Activated CD8-positive, alpha-beta memory T cell treated with anti-CD3 and anti-CD28 coated beads, Interleukin-2, amount 50 U/mL, for 1 hour (primary cell): Measurements from ENCODE around the gene DNPEP.
A peak's percentile ranks its signal among the peaks of the same experiment; 100 is the strongest.

Source experiments
- DNase-seq: peaks from one replicate; pipeline ENCODE4 v3.0.0-alpha.2; 2020; ENCODE audit errors: extremely low read depth

Gene DNPEP

GRCh38 chr2:219362072-219362471 lies 25.6 kb downstream of the DNPEP start:
- no peak for DNase-seq

DNA sequence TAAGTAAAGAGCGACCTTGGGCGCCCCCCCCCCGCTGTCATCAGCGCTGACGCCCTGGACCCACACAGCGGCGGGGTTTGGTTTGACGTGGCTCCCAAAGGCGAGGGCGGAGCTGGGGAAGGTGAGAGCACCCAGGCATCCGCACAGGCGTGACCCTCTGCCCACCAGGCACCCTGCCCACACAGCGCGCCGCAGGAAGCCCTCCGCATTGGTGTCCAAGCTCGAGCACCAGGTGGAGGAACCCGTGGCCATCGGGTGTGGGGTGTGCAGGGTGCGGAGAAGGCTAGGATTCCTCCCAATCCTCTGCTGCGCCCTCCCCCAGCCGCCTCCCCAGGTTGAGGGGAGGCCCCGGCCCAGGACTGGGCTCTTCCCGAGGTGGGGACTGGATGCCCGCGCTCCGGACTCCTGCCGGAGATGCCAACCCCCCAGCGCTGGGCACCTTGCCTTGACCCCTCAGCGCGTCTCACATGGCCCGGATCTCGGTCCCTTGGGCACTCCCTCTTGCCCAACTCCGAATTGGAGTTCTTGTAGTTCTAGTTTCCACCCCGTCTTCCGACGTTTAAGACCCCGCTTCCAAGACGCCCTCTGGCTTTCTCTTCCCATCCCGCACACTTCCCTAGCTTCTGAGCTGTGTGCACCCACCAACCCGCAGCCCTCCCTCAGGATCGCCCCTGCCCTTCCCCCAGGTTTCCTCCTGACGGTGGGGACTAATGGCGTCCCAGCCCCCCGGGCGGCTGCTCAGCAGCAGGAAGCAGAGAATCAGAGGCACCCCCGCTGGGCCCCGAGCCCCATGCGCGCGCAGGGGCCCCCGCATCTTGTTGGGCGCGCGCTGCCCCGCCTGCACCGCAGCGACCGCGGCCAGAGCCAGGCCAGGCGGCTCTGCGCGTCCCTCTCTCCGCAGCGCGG lies 29.3 kb downstream of the DNPEP start:
- no peak for DNase-seq

GRCh38 chr2:219356834-219357233 lies 30.9 kb downstream of the DNPEP start:
- no peak for DNase-seq

- DNase-seq, result no peak
Observed at GRCh38 chr2:219354582-219354981, 33.1 kb downstream of the DNPEP start.

DNA sequence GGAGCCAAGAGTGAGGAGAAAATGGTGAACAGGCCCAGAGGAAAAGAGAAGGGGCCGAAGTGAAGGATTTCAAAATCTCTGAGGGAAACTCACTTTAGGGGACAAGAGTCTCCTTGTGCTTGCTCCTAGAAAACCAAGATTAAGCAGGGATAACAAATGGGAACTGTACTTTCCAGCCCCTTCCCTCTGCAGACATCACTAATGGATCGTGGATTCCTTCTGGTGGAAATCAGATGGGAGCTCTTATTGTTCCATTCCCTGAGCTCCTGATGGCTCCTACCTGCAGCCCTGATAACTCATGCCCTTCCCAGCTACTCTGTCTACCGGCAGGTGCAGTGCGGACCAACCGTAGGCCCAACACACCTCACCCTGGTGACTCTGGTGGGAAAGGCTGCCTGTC lies 34.6 kb downstream of the DNPEP start:
- no peak for DNase-seq

GRCh38 chr2:219352448-219353023 lies 35.2 kb downstream of the DNPEP start:
- peak; percentile 3 for DNase-seq

GRCh38 chr2:219350710-219351221 lies 36.9 kb downstream of the DNPEP start:
- no peak for DNase-seq

- no peak for DNase-seq
Observed at GRCh38 chr2:219350215-219350614, 37.5 kb downstream of the DNPEP start.

GRCh38 chr2:219344751-219345430 lies 42.8 kb downstream of the DNPEP start:
- DNase-seq, result no peak

GRCh38 chr2:219335373-219335786 lies 52.3 kb downstream of the DNPEP start:
- DNase-seq, result no peak

DNA sequence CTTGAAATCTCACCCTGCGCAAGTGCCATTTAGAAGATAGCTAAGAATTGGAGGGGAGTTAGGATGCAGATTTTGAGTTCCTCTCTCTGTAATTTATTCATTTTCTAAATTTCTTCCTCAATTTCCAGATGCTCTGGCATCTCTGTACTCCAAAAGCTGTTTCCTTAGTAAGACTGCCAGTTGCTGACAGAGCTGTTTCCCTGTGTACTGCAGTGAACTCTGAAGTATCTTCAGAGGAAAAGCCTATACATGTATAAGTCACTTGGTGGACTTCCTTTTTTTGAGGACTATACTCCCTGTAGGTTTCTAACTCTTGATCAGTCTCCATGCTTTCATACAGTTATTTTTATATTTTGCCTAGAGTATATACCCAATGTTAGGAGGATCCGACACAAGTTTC lies 53.6 kb downstream of the DNPEP start:
- DNase-seq, result no peak

DNA sequence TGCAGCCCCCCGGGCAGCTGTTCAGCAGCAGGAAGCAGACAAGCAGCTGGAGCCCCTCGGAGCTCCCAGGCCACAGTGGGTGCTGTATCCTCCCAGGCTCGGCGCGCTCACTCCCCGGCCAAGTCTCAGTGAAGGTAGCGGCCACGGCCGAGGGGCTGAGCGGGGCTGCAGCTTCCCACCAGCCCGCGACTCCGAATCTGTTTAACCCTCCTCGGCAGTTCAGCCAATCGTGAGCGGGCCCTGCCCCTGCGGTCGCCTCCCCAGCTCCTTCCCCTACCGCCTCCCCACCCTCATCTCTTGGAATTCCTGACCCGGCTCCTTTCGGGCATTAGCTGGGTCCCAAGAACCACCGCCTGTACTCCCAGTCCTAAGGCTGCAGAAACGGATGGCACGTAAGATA lies 55.2 kb downstream of the DNPEP start, which contains the start of gene RESP18:
TSS of gene RESP18 (minus strand) at position 203 of the 400 bp plus-strand sequence.
- no peak for DNase-seq

GRCh38 chr2:219331560-219332213 lies 56.0 kb downstream of the DNPEP start:
- DNase-seq, result no peak

GRCh38 chr2:219327719-219328118 lies 60.0 kb downstream of the DNPEP start:
- DNase-seq, result no peak

GRCh38 chr2:219325657-219326315 lies 61.9 kb downstream of the DNPEP start:
- DNase-seq, result no peak

GRCh38 chr2:219325136-219325535 lies 62.6 kb downstream of the DNPEP start:
- no peak for DNase-seq

DNA sequence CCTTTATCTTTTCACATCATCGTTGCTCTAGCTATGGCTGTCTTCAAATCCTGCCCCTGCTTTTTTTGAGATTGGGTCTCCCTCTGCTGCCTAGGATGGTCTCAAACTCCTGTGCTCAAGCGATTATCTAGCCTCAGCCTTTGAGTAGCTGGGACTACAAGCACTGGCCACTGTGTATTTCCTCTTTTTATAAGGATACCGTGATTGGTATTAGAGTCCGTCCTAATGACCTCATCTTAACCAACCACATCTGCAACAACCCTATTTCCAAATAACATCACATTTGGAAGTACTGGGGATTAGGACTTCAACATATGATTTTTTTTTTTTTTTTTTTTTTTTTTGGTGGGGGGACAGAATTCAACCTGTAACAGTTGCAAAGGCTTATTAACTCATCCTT lies 64.3 kb downstream of the DNPEP start:
- DNase-seq, result no peak
